Suppressor macrophage treated with lipopolysaccharide for 4 hours (primary cell): ENCODE data around the gene ETHE1.
A peak's percentile ranks its signal among the peaks of the same experiment; 100 is the strongest.

Source experiments
- DNase-seq: peaks from one replicate; pipeline ENCODE4 v3.0.0-alpha.2; 2020

Gene ETHE1

GRCh38 chr19:43526884-43527859 is at the start of gene ETHE1:
Gene ETHE1, minus strand, starts transcription at chr19:43527201. Its CDS starts 24 bp downstream, at chr19:43527177.
- peak; percentile 82 for DNase-seq

DNA sequence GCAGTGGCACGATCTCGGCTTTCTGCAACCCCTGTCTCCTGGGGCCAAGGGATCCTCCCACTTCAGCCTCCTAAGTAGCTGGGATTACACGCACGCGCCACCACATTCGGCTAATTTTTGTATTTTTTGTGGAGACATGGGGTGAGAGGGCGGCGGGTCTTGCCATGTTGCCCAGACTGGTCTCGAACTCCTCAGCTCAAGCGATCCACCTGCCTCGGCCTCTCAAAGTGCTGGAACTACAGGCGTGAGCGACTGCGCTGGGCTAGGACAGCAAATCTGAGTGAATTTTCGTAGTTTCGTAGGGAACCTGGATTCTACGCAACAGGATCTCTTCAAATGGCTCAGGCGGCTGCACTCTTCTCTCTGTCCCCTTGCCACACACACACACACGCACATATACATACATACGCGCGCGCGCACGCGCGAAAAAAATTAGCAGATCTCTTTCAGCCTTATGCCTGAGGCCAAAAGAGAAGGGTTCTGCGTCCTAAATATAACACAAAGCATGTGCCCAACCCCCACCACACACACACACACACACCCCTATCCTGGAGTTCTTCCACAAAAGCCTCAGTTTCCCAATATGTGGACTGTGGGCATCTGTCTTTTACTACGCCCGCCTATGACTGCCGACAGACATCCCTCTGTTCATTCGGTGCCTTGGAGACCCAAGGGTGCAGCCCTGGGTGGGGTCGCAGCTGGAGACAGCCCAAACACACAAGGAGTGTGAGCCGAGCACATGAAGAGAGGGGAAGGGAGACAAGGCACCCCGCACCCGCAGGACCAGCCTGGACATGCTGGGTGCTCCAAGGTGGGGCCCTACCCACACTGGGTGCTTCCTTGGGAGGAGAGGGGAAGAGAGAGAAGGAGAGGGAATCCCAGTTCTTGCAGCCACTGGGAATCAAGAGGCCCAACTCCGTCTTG is 49.2 kb upstream of the ETHE1 start:
- DNase-seq = no peak

- peak; percentile 99 for DNase-seq
Measured at GRCh38 chr19:43575156-43575950, 48.4 kb upstream of the ETHE1 start, which contains the start of the genes PINLYP and XRCC1. Gene PINLYP, plus strand, starts transcription at chr19:43575801. Its CDS starts 1,391 bp downstream, at chr19:43577192. Gene XRCC1, minus strand, starts transcription at chr19:43575527. Its CDS starts 69 bp downstream, at chr19:43575458.

DNA sequence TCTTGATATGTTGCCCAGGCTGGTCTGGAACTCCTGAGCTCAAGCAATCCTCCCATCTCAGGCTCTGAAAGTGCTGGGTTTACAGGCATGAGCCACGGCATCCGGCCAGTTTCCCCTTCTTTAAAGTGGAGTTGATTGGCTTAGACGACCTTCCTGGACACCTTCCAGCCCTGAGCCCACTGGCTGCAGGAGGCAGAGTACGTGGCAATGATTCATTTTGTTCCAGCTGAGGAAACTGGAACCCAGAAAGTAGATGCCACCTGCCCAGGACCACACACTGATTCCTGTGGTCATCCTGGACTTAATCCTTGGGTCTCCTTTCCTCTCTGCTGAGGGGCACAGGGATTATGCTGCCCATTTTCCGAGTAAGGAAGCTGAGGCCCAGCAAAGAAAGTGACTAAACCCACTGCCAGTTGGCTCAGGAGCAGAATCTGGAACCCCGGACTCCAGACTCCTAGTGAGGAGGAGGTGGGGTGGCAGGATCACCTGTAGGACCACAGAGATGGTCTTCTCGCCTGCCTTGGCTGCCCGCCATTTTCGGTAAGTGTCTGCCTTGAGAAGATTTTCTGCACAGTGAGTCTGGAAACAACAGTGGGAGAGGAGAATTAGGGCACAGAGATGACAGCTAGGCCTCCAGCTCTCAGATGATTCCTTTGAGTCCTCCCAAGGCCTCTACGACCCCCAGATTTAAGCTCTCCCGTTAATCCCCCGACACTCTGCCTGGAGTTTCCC is 47.6 kb upstream of the ETHE1 start:
- no peak for DNase-seq

GRCh38 chr19:43572171-43572588 is 45.2 kb upstream of the ETHE1 start:
- DNase-seq = peak; percentile 37

DNA sequence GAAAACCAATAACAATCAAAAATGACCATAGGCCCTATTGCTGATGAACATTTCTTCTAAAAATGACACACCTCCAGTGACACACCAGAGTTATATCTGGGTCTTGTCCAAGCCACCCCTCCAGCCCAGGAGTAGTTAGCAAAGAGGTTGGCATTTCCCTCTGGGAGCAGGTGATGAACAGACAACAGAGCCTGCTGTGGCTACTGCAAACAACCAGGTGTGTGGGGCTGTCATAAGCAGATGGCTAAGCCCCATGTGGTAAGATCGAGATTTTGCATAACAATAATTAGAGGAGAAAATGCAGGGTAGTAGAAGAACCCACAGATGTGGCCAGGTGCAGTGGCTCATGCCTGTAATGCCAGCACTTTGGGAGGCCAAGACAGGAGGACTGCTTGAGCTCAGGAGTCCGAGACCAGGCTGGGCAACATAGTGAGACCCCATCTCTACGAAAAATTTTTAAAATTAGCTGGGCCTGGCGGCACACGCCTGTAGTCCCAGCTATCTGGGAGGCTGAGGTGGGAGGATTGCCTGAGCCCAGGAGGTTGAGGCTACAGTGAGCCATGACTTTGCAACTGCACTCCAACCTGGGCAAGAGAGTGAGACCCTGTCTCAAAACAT is 43.3 kb upstream of the ETHE1 start:
- DNase-seq = no peak

- no peak for DNase-seq
Measured at GRCh38 chr19:43569657-43570056, 42.7 kb upstream of the ETHE1 start.

DNA sequence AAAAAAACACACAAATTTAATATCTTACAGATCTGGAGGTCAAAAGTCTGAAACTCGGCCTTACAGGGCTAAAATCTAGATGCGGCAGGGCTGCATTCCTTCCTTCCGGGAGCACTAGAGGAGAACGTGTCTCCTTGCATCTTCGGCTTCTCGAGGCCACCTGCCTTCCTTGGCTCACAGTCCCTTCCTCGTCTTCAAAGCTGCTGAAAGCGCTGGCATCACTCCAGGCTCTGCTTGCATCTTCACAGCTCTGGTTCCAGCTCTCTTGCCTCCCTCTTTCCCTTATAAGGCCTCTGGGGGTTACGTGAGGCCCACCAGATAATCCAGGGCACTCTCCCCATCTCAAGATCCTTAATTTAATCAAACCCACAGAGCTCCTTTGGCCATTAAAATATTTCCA is 37.8 kb upstream of the ETHE1 start:
- DNase-seq = no peak

- DNase-seq = no peak
Measured at GRCh38 chr19:43563816-43564457, 36.9 kb upstream of the ETHE1 start.

DNA sequence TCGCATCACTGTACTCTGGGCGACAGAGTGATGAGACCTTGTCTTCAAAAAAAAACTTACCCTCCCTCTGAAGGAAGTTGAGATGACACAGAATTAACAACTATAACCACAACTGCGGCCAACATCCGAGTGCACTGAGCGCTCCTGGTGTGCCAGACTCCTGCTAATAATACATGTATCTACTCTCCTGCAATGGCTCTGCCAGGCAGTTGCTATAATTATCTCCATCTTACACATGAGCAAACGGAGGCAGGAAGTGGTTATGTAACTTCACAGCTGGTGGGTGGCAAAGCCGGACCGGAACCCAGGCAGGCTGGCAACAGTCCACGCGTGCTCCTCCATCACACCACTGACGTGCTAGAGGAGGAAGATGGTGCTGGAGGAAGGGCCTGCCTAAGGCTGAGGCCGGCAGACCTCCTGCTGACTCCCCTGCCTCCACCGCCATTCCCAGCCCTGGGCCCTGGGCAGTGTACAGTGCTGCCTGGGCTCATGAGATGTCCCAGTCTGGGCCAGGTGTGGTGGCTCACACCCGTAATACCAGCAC is 35.8 kb upstream of the ETHE1 start:
- DNase-seq = peak; percentile 82

- DNase-seq = no peak
Measured at GRCh38 chr19:43562226-43562697, 35.3 kb upstream of the ETHE1 start.

GRCh38 chr19:43561139-43561970 is 34.4 kb upstream of the ETHE1 start:
- no peak for DNase-seq

DNA sequence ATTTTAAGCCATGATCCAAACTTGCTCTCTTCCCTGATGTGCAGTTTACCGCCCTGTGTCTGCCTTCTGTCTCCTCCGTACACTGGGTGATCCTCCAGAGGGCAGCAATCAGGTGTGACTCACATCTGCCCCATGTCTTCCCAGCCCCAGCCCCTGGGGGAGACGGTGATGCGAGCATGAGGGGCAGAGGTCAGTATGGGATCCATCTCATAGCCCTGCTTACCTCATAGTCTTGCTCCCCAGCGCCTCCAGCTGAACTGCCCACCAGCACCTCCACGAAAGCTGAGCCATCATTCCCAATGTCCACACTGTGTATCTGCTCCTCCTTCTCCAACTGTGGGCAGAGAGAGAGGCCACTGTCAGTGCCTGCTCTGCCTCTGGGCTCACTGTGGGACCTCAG is 33.7 kb upstream of the ETHE1 start:
- peak; percentile 49 for DNase-seq

GRCh38 chr19:43555185-43555770 is 28.3 kb upstream of the ETHE1 start:
- peak; percentile 83 for DNase-seq

DNA sequence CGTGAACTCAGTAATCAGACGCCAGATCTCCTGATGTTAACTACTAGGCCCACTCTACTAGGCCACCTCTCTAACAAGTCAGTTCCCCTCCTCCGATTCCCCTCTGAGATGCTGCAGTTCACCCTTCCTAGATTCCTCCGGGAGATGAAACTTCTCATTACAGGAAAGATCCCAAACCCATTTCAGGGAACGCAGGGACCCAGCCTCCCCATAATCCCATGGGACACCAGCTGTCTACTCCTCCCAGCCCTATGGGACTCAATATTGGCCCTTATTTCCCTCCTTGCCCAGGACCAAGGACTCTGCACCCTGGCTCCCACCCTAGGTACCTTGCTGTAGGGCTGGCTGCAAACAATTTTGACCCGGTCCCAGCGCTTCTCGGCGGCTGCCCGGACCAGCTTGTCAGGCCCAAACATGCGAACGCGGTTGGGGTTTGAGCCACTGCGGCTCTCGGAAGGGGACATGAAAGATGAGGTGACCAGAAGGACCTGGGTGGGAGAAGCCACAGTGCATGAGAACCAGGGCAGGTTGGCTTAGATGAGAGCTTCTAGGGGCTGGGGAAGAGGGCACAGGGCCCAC is 27.4 kb upstream of the ETHE1 start:
- no peak for DNase-seq

- DNase-seq = no peak
Measured at GRCh38 chr19:43553656-43554055, 26.7 kb upstream of the ETHE1 start.

GRCh38 chr19:43552616-43553015 is 25.6 kb upstream of the ETHE1 start:
- DNase-seq = no peak

DNA sequence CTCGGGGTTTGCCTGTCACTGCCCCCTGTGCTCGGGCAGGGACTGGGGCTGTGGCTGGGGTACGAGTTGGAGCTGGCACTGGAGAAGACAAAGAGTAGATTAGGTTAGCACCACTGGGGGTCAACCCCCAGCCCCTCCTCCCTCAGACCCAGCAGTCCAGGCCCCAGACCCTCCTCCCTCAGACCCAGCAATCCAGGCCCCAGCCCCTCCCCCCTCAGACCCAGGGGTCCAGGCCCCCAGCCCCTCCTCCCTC is 25.1 kb upstream of the ETHE1 start:
- DNase-seq = no peak
